HG02981 (cell line): Measurements from ENCODE around the gene KIF25.

ENCODE experiments used
- ATAC-seq: cut with Tn5 transposase; IDR thresholded peaks from one replicate; pipeline ENCODE4 v1.9.1; 2021; ENCODE audit warnings: mild to moderate bottlenecking, moderate library complexity; ENCODE audit not compliant: unreplicated experiment

The KIF25 gene

GRCh38 chr6:168047841-168048723 is 50.6 kb downstream of the KIF25 start:
- no peak for ATAC-seq

- ATAC-seq, result no peak
These were observed 51.2 kb downstream of the KIF25 start for GRCh38 chr6:168048724-168049025.

GRCh38 chr6:168049277-168049676 is 51.8 kb downstream of the KIF25 start:
- no peak for ATAC-seq

GRCh38 chr6:168049706-168050224 is 52.3 kb downstream of the KIF25 start:
- no peak for ATAC-seq

- no peak for ATAC-seq
These were observed 52.9 kb downstream of the KIF25 start for GRCh38 chr6:168050225-168050880.

GRCh38 chr6:168050881-168051586 is 53.6 kb downstream of the KIF25 start:
- ATAC-seq, result no peak

GRCh38 chr6:168051648-168052047 is 54.2 kb downstream of the KIF25 start:
- no peak for ATAC-seq

- ATAC-seq, result no peak
These were observed 54.9 kb downstream of the KIF25 start for GRCh38 chr6:168052291-168052891.

GRCh38 chr6:168053086-168053956 is 55.9 kb downstream of the KIF25 start:
- no peak for ATAC-seq

GRCh38 chr6:168053957-168054471 is 56.5 kb downstream of the KIF25 start:
- no peak for ATAC-seq

GRCh38 chr6:168054765-168055560 is 57.5 kb downstream of the KIF25 start:
- ATAC-seq, result no peak

- no peak for ATAC-seq
These were observed 58.4 kb downstream of the KIF25 start for GRCh38 chr6:168055696-168056489.

- ATAC-seq, result no peak
These were observed 59.5 kb downstream of the KIF25 start for GRCh38 chr6:168056892-168057527.

- no peak for ATAC-seq
These were observed 60.4 kb downstream of the KIF25 start for GRCh38 chr6:168057836-168058235.

GRCh38 chr6:168058691-168059551 is 61.5 kb downstream of the KIF25 start:
- ATAC-seq, result no peak

- no peak for ATAC-seq
These were observed 63.1 kb downstream of the KIF25 start for GRCh38 chr6:168060521-168060931.
